K562 (cell line): ENCODE data around the gene SENP1. TPM values are rescaled to one million over a fixed set of nuclear protein-coding genes. Genes with fewer than 3 reads are reported as not detected.

Experiments used
- HDAC6 ChIP-seq: IDR thresholded peaks from 2 replicates; pipeline ENCODE4 v1.6.1; 2012; ENCODE audit warnings: low read depth, mild to moderate bottlenecking, control low read depth, inconsistent platforms, low read length, moderate library complexity
- PCBP2 ChIP-seq: fragments of 200-400 bp; formaldehyde crosslinking; IDR thresholded peaks from 2 replicates; pipeline ENCODE4 v1.6.1; 2018; ENCODE audit warnings: low read length, low read depth, mild to moderate bottlenecking, moderate library complexity; ENCODE audit not compliant: poor library complexity, severe bottlenecking
- TAF1 ChIP-seq: IDR thresholded peaks from 2 replicates; pipeline ENCODE4 v1.6.1; 2011; ENCODE audit warnings: mild to moderate bottlenecking, low read length, moderate library complexity; ENCODE audit not compliant: insufficient read depth, control insufficient read depth, severe bottlenecking; ENCODE audit errors: extremely low read depth
- ZNF24 ChIP-seq: fragments of 450-650 bp; IDR thresholded peaks from 2 replicates; pipeline ENCODE4 v1.6.1; 2016
- ZNF263 ChIP-seq: sonication (generic); formaldehyde crosslinking; IDR thresholded peaks from 2 replicates; pipeline ENCODE4 v1.8.0; 2022; ENCODE audit warnings: mild to moderate bottlenecking, missing genetic modification reagents, borderline replicate concordance
- ZNF274 ChIP-seq: IDR thresholded peaks from 2 replicates; pipeline ENCODE4 v1.6.1; 2011; ENCODE audit warnings: low read depth, mild to moderate bottlenecking, low read length, moderate library complexity, borderline replicate concordance
- polyA plus RNA-seq, 8 experiments: library from polyadenylated mRNA; depleted of rRNA in 4 of 8; stranded (reverse) in 5 of 8; unstranded in 3 of 8; fragments of >200 nt; fragmentation: Nextera tagmentation in 2 of 8; fragmentation: Illumina TruSeq in 1 of 8; extraction: Ambion mirVana in 2 of 8; extraction: Trizol in 1 of 8; gene quantifications; 2 replicates each; pipeline versions ENCODE4 v1.2.1 to v1.2.3, GENCODE V29; 2011 to 2014; ENCODE audit warnings: inconsistent platforms in 1 of 8, missing spikeins in 1 of 8
- total RNA-seq, 7 experiments: library from RNA; depleted of rRNA in 6 of 7; stranded (reverse); fragments of >200 nt in 6 of 7; fragmentation: Illumina TruSeq in 2 of 7; extraction: Trizol in 2 of 7; gene quantifications; 2 replicates each; pipeline versions ENCODE4 v1.2.1 to v1.2.3, GENCODE V29; 2011 to 2021; ENCODE audit warnings: low replicate concordance in 1 of 7
- TF ChIP-seq, protein P1 (sequence below), 2 experiments: fragments of 450-650 bp; IDR thresholded peaks; 2 replicates each; pipeline ENCODE4 v1.6.1; 2016; ENCODE audit warnings: mild to moderate bottlenecking in 2 of 2, borderline replicate concordance in 1 of 2, low read depth in 1 of 2, moderate library complexity in 1 of 2
- TF ChIP-seq, protein P2 (sequence below), 2 experiments: fragments of 450-650 bp in 1 of 2; IDR thresholded peaks; 2 replicates each; pipeline ENCODE4 v1.6.1; 2011 to 2017; ENCODE audit warnings: low read depth in 2 of 2, antibody characterized with exemption in 1 of 2, borderline replicate concordance in 1 of 2, low read length in 1 of 2, mild to moderate bottlenecking in 1 of 2, mixed read lengths in 1 of 2; ENCODE audit not compliant: control insufficient read depth in 1 of 2
- TF ChIP-seq, protein P3 (sequence below), 2 experiments: fragments of 450-650 bp; IDR thresholded peaks; 2 replicates each; pipeline ENCODE4 v1.6.1; 2018; ENCODE audit warnings: mild to moderate bottlenecking in 2 of 2, low read depth in 1 of 2; ENCODE audit not compliant: partially characterized antibody in 2 of 2

The SENP1 gene
- total and polyA plus RNA-seq, 9 of the 15 experiments (the other 6 are each of a cell fraction or from before 2014, with no cell fraction given), result 15.5 to 59.0 (median 36.3) TPM

DNA sequence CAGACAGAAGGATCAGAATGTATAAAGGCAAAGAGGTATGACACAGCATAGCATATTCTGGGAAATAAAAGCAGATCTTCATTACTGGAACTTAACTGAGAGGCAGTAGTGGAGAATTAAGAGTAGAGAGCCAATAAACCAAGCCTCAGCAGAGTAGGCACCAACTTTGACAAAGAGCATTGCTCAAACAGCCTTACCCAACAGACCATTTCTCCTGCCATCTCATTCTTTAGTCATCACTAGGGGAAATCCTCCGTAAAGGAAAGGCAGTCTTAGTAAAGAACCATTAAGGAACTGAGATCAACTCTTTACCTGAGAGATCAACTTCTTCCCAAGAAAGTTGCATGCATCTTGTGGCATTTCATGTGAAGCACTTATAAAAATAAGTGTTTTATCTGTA is 36.6 kb downstream of the SENP1 start (continued):
- TF ChIP-seq, protein P1, sequence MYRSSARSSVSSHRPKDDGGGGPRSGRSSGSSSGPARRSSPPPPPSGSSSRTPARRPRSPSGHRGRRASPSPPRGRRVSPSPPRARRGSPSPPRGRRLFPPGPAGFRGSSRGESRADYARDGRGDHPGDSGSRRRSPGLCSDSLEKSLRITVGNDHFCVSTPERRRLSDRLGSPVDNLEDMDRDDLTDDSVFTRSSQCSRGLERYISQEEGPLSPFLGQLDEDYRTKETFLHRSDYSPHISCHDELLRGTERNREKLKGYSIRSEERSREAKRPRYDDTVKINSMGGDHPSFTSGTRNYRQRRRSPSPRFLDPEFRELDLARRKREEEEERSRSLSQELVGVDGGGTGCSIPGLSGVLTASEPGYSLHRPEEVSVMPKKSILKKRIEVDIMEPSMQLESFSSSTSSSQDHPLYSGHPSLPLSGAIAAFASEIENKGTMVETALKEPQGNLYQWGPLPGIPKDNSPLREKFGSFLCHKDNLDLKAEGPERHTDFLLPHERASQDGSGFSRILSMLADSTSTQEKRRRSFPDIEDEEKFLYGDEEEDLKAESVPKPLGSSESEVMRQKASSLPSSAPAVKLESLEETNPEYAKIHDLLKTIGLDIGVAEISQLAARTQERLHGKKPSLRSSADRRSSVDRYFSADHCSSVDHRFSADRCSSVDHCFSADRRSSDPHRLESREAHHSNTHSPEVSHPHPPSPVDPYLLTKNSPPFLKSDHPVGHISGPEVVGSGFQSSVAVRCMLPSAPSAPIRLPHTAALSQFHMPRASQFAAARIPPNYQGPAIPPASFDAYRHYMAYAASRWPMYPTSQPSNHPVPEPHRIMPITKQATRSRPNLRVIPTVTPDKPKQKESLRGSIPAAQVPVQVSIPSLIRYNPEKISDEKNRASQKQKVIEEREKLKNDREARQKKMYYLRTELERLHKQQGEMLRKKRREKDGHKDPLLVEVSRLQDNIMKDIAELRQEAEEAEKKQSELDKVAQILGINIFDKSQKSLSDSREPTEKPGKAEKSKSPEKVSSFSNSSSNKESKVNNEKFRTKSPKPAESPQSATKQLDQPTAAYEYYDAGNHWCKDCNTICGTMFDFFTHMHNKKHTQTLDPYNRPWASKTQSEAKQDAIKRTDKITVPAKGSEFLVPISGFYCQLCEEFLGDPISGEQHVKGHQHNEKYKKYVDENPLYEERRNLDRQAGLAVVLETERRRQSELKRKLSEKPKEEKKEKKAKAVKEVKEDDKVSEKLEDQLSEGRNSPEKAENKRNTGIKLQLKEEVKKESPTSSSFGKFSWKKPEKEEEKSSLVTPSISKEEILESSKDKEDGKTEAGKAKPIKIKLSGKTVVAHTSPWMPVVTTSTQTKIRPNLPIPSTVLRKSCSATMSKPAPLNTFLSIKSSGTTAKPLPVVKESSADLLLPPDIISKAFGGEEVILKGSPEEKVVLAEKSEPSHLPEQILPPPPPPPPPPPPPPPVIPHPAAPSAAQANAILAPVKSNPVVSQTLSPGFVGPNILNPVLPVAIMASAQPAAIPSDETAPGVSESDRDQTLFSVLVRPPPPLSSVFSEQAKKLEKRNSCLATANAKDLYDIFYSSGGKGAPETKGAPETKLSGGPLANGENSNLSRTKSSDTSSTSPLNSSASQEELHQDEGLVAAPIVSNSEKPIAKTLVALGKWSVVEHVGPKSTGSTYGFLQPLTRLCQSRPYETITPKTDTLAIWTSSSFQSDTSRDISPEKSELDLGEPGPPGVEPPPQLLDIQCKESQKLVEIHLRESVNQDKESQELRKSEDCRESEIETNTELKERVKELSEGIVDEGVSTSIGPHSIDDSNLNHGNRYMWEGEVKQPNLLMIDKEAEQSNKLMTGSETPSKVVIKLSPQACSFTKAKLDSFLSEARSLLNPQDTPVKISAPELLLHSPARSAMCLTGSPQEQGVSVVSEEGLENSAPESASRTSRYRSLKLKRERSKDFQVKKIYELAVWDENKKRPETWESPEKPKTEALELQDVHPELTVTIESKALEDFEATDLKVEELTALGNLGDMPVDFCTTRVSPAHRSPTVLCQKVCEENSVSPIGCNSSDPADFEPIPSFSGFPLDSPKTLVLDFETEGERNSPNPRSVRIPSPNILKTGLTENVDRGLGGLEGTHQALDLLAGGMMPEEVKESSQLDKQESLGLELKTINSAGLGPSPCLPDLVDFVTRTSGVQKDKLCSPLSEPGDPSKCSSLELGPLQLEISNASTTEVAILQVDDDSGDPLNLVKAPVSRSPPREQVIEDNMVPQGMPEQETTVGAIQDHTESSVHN (IDR thresholded peaks at IDR 0.05; ENCODE audit: borderline replicate concordance in 1 of 2, low read depth in 1 of 2), result no peak
- TF ChIP-seq, protein P2, sequence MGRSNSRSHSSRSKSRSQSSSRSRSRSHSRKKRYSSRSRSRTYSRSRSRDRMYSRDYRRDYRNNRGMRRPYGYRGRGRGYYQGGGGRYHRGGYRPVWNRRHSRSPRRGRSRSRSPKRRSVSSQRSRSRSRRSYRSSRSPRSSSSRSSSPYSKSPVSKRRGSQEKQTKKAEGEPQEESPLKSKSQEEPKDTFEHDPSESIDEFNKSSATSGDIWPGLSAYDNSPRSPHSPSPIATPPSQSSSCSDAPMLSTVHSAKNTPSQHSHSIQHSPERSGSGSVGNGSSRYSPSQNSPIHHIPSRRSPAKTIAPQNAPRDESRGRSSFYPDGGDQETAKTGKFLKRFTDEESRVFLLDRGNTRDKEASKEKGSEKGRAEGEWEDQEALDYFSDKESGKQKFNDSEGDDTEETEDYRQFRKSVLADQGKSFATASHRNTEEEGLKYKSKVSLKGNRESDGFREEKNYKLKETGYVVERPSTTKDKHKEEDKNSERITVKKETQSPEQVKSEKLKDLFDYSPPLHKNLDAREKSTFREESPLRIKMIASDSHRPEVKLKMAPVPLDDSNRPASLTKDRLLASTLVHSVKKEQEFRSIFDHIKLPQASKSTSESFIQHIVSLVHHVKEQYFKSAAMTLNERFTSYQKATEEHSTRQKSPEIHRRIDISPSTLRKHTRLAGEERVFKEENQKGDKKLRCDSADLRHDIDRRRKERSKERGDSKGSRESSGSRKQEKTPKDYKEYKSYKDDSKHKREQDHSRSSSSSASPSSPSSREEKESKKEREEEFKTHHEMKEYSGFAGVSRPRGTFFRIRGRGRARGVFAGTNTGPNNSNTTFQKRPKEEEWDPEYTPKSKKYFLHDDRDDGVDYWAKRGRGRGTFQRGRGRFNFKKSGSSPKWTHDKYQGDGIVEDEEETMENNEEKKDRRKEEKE (IDR thresholded peaks at IDR 0.05; ENCODE audit: borderline replicate concordance in 1 of 2, control insufficient read depth in 1 of 2, low read depth in 2 of 2, low read length in 1 of 2), result no peak
- TF ChIP-seq ZNF24, result no peak
- TF ChIP-seq, protein P3, sequence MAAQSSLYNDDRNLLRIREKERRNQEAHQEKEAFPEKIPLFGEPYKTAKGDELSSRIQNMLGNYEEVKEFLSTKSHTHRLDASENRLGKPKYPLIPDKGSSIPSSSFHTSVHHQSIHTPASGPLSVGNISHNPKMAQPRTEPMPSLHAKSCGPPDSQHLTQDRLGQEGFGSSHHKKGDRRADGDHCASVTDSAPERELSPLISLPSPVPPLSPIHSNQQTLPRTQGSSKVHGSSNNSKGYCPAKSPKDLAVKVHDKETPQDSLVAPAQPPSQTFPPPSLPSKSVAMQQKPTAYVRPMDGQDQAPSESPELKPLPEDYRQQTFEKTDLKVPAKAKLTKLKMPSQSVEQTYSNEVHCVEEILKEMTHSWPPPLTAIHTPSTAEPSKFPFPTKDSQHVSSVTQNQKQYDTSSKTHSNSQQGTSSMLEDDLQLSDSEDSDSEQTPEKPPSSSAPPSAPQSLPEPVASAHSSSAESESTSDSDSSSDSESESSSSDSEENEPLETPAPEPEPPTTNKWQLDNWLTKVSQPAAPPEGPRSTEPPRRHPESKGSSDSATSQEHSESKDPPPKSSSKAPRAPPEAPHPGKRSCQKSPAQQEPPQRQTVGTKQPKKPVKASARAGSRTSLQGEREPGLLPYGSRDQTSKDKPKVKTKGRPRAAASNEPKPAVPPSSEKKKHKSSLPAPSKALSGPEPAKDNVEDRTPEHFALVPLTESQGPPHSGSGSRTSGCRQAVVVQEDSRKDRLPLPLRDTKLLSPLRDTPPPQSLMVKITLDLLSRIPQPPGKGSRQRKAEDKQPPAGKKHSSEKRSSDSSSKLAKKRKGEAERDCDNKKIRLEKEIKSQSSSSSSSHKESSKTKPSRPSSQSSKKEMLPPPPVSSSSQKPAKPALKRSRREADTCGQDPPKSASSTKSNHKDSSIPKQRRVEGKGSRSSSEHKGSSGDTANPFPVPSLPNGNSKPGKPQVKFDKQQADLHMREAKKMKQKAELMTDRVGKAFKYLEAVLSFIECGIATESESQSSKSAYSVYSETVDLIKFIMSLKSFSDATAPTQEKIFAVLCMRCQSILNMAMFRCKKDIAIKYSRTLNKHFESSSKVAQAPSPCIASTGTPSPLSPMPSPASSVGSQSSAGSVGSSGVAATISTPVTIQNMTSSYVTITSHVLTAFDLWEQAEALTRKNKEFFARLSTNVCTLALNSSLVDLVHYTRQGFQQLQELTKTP (IDR thresholded peaks at IDR 0.05; ENCODE audit: low read depth in 1 of 2, partially characterized antibody in 2 of 2), result no peak
- no peak for TF ChIP-seq TAF1
- no peak for TF ChIP-seq HDAC6
- TF ChIP-seq ZNF274, result no peak
- TF ChIP-seq ZNF263 (CRISPR knock-in tag), result no peak
- no peak for TF ChIP-seq PCBP2
